Glutamatergic neuron (in vitro differentiated cells): ENCODE results near the gene CBFA2T3. TPM values are rescaled to one million over a fixed set of nuclear protein-coding genes. Genes with fewer than 3 reads are reported as not detected.
"Not testable (repeated sequence)": the region's sequence is repeated elsewhere in the genome, so short reads cannot be mapped to it uniquely, and the experiment has no call there.

ENCODE experiments used
- DNase-seq: peaks from one replicate; pipeline ENCODE4 v3.0.0; 2022
- H3K27ac Mint-ChIP-seq: one replicate; pipeline ENCODE4 v1.8.0; 2020; ENCODE audit warnings: mild to moderate bottlenecking, mixed read lengths, inconsistent platforms; ENCODE audit not compliant: unreplicated experiment
- H3K27me3 Mint-ChIP-seq: one replicate; pipeline ENCODE4 v1.8.0; 2020; ENCODE audit warnings: mild to moderate bottlenecking, moderate library complexity, mixed read lengths, inconsistent platforms; ENCODE audit not compliant: unreplicated experiment
- H3K36me3 Mint-ChIP-seq: one replicate; pipeline ENCODE4 v1.8.0; 2020; ENCODE audit warnings: mild to moderate bottlenecking, mixed read lengths, inconsistent platforms; ENCODE audit not compliant: unreplicated experiment
- H3K4me1 Mint-ChIP-seq: one replicate; pipeline ENCODE4 v1.8.0; 2020; ENCODE audit warnings: mild to moderate bottlenecking, low read depth, mixed read lengths, inconsistent platforms; ENCODE audit not compliant: unreplicated experiment
- H3K4me3 Mint-ChIP-seq: one replicate; pipeline ENCODE4 v1.8.0; 2020; ENCODE audit warnings: mild to moderate bottlenecking, mixed read lengths, inconsistent platforms; ENCODE audit not compliant: unreplicated experiment
- H3K9me3 Mint-ChIP-seq: one replicate; pipeline ENCODE4 v1.8.0; 2020; ENCODE audit warnings: mild to moderate bottlenecking, moderate library complexity, mixed read lengths, inconsistent platforms; ENCODE audit not compliant: unreplicated experiment
- total RNA-seq: library from RNA; stranded (reverse); fragmentation: NEBNext Ultra II Directional; extraction: Animal tissue kit (Norgen Biotek cat#: 25700); gene quantifications from one replicate; pipeline ENCODE4 v1.2.1, GENCODE V29; 2021; ENCODE audit not compliant: unreplicated experiment
- TF ChIP-seq, protein P1 (sequence below): fragments of 200-600 bp; sonication (generic); IDR thresholded peaks from one replicate; pipeline ENCODE4 v1.5.0; 2021; ENCODE audit not compliant: partially characterized antibody, unreplicated experiment

Gene CBFA2T3
- total RNA-seq, 1 donor from 2014 or later = 126 TPM

DNA sequence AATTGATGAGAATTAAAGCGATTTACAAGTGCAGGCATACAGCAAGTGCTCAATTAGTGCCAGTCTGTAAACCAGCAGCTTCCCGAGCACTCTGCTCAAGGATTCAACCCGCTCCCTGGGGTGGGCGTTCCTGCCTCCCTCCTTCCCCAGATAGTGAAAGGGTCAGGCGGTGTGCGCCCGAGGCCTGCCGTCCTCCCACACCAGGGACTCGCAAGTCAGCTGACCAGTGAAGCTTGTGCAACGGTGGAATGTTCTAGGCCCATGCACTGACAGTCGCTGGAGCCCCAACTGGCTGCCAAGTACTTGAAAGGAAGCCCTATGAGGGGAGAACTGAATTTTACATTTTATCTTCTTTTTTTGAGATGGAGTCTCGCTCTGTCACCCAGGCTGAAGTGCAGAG is 57.1 kb downstream of the CBFA2T3 start:
- no peak for DNase-seq
- Mint-ChIP-seq H3K9me3 (peaks cover 13% of the 10 kb centered on the region), H3K4me1 (peaks cover 36% of the 10 kb centered on the region), H3K36me3 (no peaks in the 10 kb centered on the region), H3K27me3 (peaks cover 8% of the 10 kb centered on the region), H3K27ac (no peak overlapping the region), H3K4me3 (no peak overlapping the region)
- TF ChIP-seq, protein P1, sequence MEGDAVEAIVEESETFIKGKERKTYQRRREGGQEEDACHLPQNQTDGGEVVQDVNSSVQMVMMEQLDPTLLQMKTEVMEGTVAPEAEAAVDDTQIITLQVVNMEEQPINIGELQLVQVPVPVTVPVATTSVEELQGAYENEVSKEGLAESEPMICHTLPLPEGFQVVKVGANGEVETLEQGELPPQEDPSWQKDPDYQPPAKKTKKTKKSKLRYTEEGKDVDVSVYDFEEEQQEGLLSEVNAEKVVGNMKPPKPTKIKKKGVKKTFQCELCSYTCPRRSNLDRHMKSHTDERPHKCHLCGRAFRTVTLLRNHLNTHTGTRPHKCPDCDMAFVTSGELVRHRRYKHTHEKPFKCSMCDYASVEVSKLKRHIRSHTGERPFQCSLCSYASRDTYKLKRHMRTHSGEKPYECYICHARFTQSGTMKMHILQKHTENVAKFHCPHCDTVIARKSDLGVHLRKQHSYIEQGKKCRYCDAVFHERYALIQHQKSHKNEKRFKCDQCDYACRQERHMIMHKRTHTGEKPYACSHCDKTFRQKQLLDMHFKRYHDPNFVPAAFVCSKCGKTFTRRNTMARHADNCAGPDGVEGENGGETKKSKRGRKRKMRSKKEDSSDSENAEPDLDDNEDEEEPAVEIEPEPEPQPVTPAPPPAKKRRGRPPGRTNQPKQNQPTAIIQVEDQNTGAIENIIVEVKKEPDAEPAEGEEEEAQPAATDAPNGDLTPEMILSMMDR = no peak

DNA sequence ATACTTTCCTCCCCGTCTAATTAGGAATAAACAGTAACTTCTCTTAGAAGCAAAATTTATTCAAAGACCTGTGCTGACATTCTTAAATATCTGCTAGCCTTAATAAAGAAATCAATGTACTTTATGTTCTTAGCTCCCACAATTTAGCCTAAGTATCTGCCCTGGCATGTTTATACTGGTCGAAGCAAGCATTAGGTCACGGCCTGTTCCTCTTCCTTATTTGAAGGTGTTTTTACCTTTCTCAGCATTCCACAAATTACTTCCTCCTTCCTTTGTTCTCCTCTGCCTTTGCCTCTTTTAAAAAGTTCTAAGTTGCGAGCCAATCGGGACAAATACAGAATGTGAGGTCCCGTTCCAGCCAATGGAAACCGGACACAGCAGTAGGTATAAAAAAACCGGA is 58.1 kb downstream of the CBFA2T3 start:
- H3K27ac Mint-ChIP-seq = peak overlapping the region; percentile 45
- H3K9me3 Mint-ChIP-seq = peaks cover 15% of the 10 kb centered on the region
- DNase-seq, H3K36me3 Mint-ChIP-seq, H3K27me3 Mint-ChIP-seq, H3K4me3 Mint-ChIP-seq: not testable (repeated sequence)
- H3K4me1 Mint-ChIP-seq = peaks cover 38% of the 10 kb centered on the region

DNA sequence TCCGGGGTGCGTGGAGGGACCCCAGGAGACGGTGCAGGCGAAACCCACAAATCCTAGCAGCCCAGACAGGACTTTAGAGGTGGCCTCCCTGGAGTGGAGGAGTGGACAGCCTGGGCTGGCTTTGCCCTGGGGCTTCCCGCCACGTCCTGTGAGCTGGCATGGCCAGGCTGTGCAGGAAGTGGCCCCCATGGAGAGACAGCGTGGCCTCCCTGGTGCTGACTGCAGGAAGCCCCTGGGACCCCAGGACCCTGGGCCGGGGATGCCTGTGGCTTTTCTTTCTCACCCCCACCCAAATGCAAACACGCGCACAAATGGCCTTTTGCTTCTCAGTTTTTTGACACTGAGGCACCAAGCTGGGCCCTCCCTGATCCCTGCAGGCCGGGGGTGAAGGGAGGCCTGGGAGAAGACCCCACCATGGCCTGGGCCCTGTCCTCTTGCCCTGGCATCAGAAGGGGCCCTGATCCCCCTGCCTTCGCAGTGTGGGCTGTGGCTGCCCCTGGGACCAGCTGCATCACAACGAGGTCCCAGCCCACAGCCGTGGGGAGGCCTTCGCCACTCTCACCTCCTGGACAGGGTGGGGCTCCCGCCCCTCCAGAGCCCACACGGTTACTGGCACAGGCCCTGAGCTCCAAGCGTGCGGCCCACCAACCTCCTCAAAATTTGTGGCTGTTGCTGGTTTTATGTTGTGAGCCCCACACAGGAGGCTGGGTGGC is 58.9 kb downstream of the CBFA2T3 start:
- no peak for DNase-seq
- peaks cover 10% of the 10 kb centered on the region for H3K27me3 Mint-ChIP-seq
- H3K4me1 Mint-ChIP-seq = peaks cover 31% of the 10 kb centered on the region
- H3K27ac Mint-ChIP-seq = no peak overlapping the region
- peaks cover 12% of the 10 kb centered on the region for H3K36me3 Mint-ChIP-seq
- H3K9me3 Mint-ChIP-seq = peaks cover 20% of the 10 kb centered on the region
- TF ChIP-seq, protein P1 = no peak
- no peak overlapping the region for H3K4me3 Mint-ChIP-seq

DNA sequence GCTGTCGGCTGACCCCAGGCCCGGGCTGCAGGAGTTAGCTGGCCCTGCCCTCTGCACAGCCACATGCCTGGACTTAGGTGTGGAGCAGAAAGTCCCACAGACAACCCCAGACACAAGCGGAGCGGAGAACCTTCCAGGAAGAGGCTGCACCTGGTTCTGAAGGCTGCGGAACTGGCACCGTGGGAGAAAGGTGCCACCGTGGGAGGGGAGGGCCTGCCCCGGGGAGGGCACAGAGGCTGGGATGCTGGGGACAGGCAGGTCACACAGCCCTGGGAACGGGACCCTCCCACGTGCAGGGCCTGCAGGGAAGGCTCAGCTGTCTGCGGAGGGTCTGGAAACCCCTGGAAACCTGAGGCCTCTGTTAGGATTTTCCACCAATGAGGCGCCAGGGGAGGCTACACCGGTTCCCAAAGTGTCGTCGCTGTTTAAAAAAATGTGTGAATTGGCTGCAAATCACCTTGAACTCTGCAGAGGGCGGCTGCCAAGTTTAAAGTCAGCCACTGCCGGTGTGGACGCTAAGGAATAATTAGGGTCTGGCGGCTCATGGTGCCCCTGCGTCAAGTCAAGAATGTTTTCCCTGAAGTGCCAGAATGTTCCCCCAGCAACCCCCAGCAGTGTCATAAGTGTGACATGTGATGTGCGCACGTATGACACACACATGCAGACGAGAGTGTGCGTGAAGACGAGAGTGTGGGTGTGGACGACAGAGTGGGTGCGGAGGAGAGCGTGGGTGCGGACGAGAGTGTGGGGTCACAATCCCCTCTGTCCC is 59.7 kb downstream of the CBFA2T3 start:
- Mint-ChIP-seq H3K27ac (peak overlapping the region; percentile 33), H3K9me3 (peaks cover 21% of the 10 kb centered on the region), H3K27me3 (peaks cover 13% of the 10 kb centered on the region), H3K4me3 (peak overlapping the region; percentile 34), H3K4me1 (peaks cover 32% of the 10 kb centered on the region), H3K36me3 (peaks cover 12% of the 10 kb centered on the region)
- TF ChIP-seq, protein P1 = no peak
- DNase-seq = no peak

DNA sequence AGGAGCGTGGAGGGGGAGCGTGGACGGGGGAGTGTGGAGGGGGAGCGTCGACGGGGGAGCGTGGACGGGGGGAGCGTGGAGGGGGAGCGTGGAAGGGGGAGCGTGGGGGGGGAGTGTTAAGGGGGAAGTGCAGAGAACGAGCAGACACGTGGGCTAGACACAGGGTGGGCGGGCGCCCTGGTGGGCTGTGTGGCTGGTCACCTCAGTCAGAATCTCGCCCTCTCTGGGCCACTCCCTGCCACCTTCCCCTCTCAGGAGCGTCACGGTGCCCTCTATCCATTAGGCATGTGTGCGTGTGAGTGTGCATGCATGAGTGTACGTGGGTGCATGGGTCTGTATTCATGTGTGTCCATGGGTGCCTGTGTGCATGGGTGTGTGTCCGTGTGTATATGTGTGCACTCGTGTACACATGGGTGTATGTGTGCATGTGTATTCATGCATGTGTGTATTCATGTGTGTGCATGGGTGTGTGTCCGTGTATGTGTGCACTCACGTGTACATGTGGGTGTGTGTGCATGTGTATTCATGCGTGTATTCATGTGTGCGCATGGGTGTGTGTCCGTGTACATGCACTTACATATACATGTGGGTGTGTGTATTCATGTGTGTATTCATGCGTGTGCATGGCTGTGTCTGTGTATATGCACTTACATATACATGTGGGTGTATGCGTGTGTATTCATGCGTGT is 61.2 kb downstream of the CBFA2T3 start:
- no peak for DNase-seq
- TF ChIP-seq, protein P1 = no peak
- Mint-ChIP-seq H3K4me3 (no peak overlapping the region), H3K4me1 (peaks cover 37% of the 10 kb centered on the region), H3K9me3 (peaks cover 21% of the 10 kb centered on the region), H3K27ac (peak overlapping the region; percentile 48), H3K36me3 (peaks cover 12% of the 10 kb centered on the region), H3K27me3 (peaks cover 14% of the 10 kb centered on the region)
